ENCODE measurements around the gene HP1BP3. TPM values are rescaled to one million over a fixed set of nuclear protein-coding genes. Genes with fewer than 3 reads are reported as not detected.

HP1BP3 gene
- total and polyA plus RNA-seq, 12 donors = 52.5 to 229 (median 178) TPM

DNA sequence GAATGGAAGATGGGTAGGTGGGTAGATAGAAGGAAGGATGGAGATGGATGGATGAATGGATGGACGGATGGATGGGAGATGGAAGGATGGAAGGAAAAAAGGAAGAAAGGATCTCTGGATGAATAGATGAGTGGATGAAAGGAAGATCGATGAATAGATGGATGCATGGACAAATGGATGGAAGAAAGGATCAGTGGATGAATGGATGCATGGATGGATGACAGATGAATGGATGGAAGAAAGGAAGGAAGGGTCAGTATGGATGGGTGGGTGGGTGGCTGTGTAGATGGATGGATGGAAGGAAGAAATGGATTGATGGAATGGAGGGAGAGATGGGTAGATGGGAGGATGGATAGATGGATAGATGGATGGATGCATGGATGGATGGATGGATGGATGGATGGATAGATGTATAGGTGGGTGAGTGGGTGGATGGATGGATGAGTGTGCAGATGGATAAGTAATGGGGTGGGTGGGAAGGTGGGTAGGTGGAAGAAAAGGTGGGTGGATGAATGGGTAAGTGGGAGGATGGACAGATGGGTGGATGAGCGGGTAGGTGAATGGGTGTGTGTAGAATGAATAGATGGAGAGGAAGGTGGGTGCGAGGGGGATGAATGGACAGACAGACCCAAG, 83.9 kb downstream of the HP1BP3 start:
- Histone ChIP-seq H3K4me3 (no peak overlapping the region), H3K27ac (no peak overlapping the region), H3K36me3 (replicated peaks in 1 of 2) (no peaks in the 10 kb centered on the region), H3K9me3 (replicated peaks in 1 of 3) (no peaks in the 10 kb centered on the region), H3K4me1 (replicated peaks in 1 of 2) (no peaks in the 10 kb centered on the region), H3K27me3 (no peaks in the 10 kb centered on the region)
- no peak for TF ChIP-seq POLR2A (IDR thresholded peaks at IDR 0.05)
- TF ChIP-seq, protein P1, sequence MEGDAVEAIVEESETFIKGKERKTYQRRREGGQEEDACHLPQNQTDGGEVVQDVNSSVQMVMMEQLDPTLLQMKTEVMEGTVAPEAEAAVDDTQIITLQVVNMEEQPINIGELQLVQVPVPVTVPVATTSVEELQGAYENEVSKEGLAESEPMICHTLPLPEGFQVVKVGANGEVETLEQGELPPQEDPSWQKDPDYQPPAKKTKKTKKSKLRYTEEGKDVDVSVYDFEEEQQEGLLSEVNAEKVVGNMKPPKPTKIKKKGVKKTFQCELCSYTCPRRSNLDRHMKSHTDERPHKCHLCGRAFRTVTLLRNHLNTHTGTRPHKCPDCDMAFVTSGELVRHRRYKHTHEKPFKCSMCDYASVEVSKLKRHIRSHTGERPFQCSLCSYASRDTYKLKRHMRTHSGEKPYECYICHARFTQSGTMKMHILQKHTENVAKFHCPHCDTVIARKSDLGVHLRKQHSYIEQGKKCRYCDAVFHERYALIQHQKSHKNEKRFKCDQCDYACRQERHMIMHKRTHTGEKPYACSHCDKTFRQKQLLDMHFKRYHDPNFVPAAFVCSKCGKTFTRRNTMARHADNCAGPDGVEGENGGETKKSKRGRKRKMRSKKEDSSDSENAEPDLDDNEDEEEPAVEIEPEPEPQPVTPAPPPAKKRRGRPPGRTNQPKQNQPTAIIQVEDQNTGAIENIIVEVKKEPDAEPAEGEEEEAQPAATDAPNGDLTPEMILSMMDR (IDR thresholded peaks at IDR 0.05) = no peak
- DNase-seq = no peak
- 81 to 92% (median 87%) methylated on average over 4 of the region's 4 CpGs for WGBS, 4 donors
- intact Hi-C loops (cut with DNase I) = no loop called here

DNA sequence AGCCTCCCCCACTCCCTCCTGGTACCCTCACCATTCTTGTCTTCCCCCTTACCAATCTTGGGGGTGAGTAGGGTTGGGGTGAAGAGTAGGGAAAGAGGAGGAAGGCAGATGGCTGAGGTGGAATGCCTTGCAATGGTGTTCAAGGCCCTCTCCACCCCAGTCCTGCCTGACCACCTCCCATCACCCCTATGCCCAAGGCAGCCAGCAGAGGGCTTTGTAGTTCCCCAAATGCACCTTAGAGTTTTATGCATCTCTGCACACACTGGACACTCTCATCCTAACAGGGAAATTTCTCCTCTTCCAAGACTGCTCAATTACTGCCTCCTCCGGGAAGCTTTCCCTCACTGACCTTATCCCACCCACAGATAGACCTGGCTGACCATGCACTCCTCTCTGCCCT, 84.7 kb downstream of the HP1BP3 start:
- no peak for DNase-seq
- Histone ChIP-seq H3K27me3 (no peaks in the 10 kb centered on the region), H3K36me3 (replicated peaks in 1 of 2) (no peaks in the 10 kb centered on the region), H3K4me1 (replicated peaks in 1 of 2) (no peaks in the 10 kb centered on the region), H3K9me3 (replicated peaks in 1 of 3) (no peaks in the 10 kb centered on the region), H3K27ac (no peak overlapping the region), H3K4me3 (no peak overlapping the region)
- intact Hi-C loops (cut with DNase I) = no loop called here
- TF ChIP-seq POLR2A (IDR thresholded peaks at IDR 0.05) = no peak
- TF ChIP-seq, protein P1 (IDR thresholded peaks at IDR 0.05) = peak in 4 of 6 experiments; percentile 11 to 22 (median 20)
- WGBS, 4 donors = 67 to 93% (median 89%) methylated on average over 1 of the region's 1 CpG

DNA sequence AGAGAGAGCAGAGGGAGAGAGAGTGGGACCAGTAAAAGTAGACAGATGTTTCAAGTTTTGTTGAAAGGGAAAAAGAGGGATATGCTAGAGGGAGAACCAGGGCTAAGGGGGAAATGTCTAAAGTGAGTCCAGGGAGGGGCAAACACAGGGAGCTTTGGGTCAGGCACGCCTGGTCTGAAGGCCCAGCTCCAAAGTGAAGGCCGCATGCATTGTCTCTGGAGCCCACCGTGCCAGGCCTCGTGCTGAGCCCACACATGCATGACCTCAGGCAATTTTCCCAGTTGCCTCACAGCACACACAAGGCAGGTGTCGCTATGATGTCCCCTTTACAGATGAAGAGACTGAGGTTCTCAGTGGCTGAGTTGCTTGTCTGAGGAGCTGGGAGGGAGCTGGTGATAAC, 85.3 kb downstream of the HP1BP3 start:
- DNase-seq = no peak
- TF ChIP-seq, protein P1 (IDR thresholded peaks at IDR 0.05) = no peak
- no peak for TF ChIP-seq POLR2A (IDR thresholded peaks at IDR 0.05)
- no peak overlapping the region for H3K4me3 ChIP-seq
- no peak overlapping the region for H3K27ac ChIP-seq
- WGBS, 4 donors = 79 to 97% (median 92%) methylated on average over 4 to 5 of the region's 5 CpGs
- peaks cover 0 to 3% of the 10 kb centered on the region in 2 donors for H3K4me1 ChIP-seq (replicated peaks in 1 of 2)
- no peaks in the 10 kb centered on the region for H3K36me3 ChIP-seq (replicated peaks in 1 of 2)
- H3K27me3 ChIP-seq = no peaks in the 10 kb centered on the region
- intact Hi-C loops (cut with DNase I) = no loop called here
- no peaks in the 10 kb centered on the region for H3K9me3 ChIP-seq (replicated peaks in 1 of 3)

GRCh38 chr1:20701446-20701845, 85.7 kb downstream of the HP1BP3 start:
- intact Hi-C loops (cut with DNase I) = no loop called here
- no peak overlapping the region for H3K27ac ChIP-seq
- H3K4me1 ChIP-seq (replicated peaks in 1 of 2) = peaks cover 0 to 5% of the 10 kb centered on the region in 2 donors
- H3K9me3 ChIP-seq (replicated peaks in 1 of 3) = no peaks in the 10 kb centered on the region
- no peaks in the 10 kb centered on the region for H3K27me3 ChIP-seq
- no peak overlapping the region for H3K4me3 ChIP-seq
- WGBS, 4 donors = 78 to 83% (median 79%) methylated on average over 9 of the region's 9 CpGs
- H3K36me3 ChIP-seq (replicated peaks in 1 of 2) = no peaks in the 10 kb centered on the region
- no peak for DNase-seq
- TF ChIP-seq, protein P1 (IDR thresholded peaks at IDR 0.05) = no peak
- TF ChIP-seq POLR2A (IDR thresholded peaks at IDR 0.05) = no peak
